GM18519 (cell line): Measurements from ENCODE around the gene TRIOBP.

Experiments used
- ATAC-seq: cut with Tn5 transposase; IDR thresholded peaks from one replicate; pipeline ENCODE4 v1.9.1; 2021; ENCODE audit warnings: mild to moderate bottlenecking, moderate library complexity; ENCODE audit not compliant: unreplicated experiment, low FRiP score

Gene TRIOBP

DNA sequence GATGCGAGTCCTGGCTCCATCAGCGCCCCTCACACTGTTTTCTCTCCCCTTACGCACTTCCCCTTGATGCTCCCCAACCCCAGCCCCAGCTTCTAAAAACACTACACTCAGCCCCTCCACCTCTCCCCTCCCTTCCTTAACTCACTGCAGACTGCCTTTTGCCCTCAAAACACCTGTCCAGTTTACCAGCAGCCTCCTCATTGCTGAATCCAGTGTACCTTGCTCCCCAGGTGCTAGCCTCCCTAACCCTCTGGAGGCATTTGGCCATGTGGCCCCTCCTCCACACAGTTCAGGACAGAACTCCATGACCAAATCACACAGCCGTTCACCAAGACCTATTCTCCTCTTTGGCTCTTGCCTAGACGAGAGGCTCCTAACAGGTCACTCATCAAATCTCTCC is 123.5 kb downstream of the TRIOBP start:
- no peak for ATAC-seq

DNA sequence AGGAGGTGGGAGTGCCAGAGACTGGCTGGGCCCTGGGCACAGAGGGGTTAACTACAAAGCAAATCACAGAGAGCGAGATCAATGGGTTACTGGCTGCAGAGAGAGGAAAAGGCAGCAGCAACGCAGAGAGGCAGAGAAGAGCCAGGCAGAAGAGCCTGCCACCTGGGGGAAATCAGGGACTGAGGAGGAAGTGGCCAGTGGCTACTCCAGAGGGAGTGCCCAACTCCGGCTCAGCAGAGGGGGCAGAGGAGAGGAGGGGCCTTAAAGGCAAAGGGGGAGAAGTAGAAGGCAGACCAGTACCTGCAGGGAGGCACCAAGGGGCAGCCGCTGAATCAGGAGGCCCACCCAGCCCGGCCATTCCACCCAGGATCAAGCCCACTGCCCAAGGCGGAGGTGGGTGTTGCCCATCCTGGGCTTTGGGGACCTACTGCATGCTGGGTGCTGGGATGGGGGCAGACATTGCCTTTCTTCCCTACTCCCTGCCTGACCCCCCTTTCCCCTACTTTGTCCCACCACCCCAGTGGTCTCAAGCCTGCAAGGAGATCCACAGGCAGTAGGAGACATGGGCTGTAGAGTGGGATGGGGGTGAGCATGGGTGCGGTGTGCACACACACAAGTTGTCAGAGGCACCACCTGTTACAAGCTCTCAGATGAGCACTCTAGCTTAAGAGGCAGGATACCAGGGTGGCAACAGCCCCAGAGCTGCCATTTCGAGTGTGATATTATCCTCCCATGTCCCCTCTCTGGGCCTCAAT is 125.4 kb downstream of the TRIOBP start:
- no peak for ATAC-seq

DNA sequence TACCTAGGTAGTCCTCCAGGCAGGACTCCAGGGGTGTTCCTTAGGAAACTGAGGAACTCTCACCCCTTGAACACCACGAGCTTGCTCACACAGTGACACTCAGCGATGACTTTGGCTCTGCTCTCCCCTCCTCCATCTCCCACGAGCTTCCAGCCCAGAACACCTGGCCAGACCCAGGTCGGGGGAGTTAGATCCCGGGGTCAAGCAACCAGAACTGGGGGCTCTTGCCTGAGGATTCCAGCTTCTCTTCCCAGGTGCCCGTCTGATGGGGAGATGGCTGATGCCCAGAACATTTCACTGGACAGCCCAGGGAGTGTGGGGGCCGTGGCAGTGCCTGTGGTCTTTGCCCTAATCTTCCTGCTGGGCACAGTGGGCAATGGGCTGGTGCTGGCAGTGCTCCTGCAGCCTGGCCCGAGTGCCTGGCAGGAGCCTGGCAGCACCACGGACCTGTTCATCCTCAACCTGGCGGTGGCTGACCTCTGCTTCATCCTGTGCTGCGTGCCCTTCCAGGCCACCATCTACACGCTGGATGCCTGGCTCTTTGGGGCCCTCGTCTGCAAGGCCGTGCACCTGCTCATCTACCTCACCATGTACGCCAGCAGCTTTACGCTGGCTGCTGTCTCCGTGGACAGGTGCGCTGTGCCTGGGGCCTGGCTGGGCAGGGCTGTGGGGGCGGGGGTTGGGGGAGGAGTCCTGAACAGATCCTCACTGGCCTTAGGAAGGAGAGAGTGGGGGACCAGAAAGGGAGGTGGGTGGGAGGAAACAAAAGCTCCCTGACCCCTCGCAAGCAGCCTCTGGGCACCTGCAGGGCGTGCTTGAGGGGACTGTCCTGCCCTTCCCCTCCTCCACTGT is 126.5 kb downstream of the TRIOBP start, which contains the start of gene GALR3:
TSS of gene GALR3 (plus strand) at position 249 of the 852 bp plus-strand sequence. CDS start at position 274, 25 bp downstream.
- ATAC-seq, result no peak

DNA sequence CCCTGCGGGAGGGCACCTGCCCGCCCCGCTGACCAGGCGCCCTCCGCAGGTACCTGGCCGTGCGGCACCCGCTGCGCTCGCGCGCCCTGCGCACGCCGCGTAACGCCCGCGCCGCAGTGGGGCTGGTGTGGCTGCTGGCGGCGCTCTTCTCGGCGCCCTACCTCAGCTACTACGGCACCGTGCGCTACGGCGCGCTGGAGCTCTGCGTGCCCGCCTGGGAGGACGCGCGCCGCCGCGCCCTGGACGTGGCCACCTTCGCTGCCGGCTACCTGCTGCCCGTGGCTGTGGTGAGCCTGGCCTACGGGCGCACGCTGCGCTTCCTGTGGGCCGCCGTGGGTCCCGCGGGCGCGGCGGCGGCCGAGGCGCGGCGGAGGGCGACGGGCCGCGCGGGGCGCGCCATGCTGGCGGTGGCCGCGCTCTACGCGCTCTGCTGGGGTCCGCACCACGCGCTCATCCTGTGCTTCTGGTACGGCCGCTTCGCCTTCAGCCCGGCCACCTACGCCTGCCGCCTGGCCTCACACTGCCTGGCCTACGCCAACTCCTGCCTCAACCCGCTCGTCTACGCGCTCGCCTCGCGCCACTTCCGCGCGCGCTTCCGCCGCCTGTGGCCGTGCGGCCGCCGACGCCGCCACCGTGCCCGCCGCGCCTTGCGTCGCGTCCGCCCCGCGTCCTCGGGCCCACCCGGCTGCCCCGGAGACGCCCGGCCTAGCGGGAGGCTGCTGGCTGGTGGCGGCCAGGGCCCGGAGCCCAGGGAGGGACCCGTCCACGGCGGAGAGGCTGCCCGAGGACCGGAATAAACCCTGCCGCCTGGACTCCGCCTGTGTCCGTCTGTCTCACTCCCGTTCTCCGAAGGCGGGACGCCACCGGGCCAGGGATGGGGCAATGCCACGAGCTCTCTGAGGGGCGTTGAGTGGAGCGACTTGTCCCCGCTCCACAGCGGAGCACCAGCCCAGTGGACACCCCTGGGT is 128.1 kb downstream of the TRIOBP start:
- no peak for ATAC-seq
